Measurements from ENCODE around the gene WDR37.

GRCh38 chr10:1037098-1037497, 19.1 kb upstream of the WDR37 start:
- TF ChIP-seq FOXJ3 (CRISPR knock-in tag; IDR thresholded peaks at IDR 0.05; ENCODE audit: borderline replicate concordance) (no peak), CTCF (IDR thresholded peaks at IDR 0.05) (no peak), USF2 (CRISPR knock-in tag; IDR thresholded peaks at IDR 0.05) (no peak), HMGXB4 (CRISPR knock-in tag; IDR thresholded peaks at IDR 0.05) (no peak)

Measured in WTC11 (cell line).